HG03342 (cell line): ENCODE measurements around the gene LAIR1.

Experiments
- ATAC-seq: cut with Tn5 transposase; IDR thresholded peaks from one replicate; pipeline ENCODE4 v1.9.1; 2021; ENCODE audit warnings: mild to moderate bottlenecking, moderate library complexity; ENCODE audit not compliant: unreplicated experiment

Gene LAIR1

GRCh38 chr19:54319049-54319448 is 45.7 kb downstream of the LAIR1 start:
- ATAC-seq = no peak

GRCh38 chr19:54317965-54318240 is 46.8 kb downstream of the LAIR1 start:
- ATAC-seq = no peak

- ATAC-seq = no peak
These were observed 47.4 kb downstream of the LAIR1 start for GRCh38 chr19:54317108-54317964.

- no peak for ATAC-seq
These were observed 48.0 kb downstream of the LAIR1 start for GRCh38 chr19:54316746-54317107.

- ATAC-seq = no peak
These were observed 48.8 kb downstream of the LAIR1 start for GRCh38 chr19:54315956-54316355.

- no peak for ATAC-seq
These were observed 52.0 kb downstream of the LAIR1 start, which contains the start of gene LILRA5 for GRCh38 chr19:54312436-54313377. TSS of gene LILRA5 (minus strand) at chr19:54313166. CDS start at chr19:54313019, 147 bp downstream.

GRCh38 chr19:54312011-54312410 is 52.7 kb downstream of the LAIR1 start:
- ATAC-seq = no peak

GRCh38 chr19:54311486-54311885 is 53.2 kb downstream of the LAIR1 start:
- ATAC-seq = no peak

- ATAC-seq = no peak
These were observed 54.2 kb downstream of the LAIR1 start for GRCh38 chr19:54310543-54310942.

GRCh38 chr19:54309811-54310210 is 54.9 kb downstream of the LAIR1 start:
- no peak for ATAC-seq

GRCh38 chr19:54307389-54308020 is 57.2 kb downstream of the LAIR1 start:
- ATAC-seq = no peak

GRCh38 chr19:54305141-54305540 is 59.6 kb downstream of the LAIR1 start:
- no peak for ATAC-seq

- ATAC-seq = no peak
These were observed 62.5 kb downstream of the LAIR1 start for GRCh38 chr19:54302257-54302656.
